GM12873 (cell line): ENCODE data around the gene KCNK3.

ENCODE experiments used
- CTCF ChIP-seq: IDR thresholded peaks from 2 replicates; pipeline ENCODE4 v1.5.1; 2012; ENCODE audit warnings: low read depth, mild to moderate bottlenecking, moderate library complexity, low read length, control low read depth; ENCODE audit not compliant: insufficient read depth; ENCODE audit errors: missing control alignments

The KCNK3 gene

DNA sequence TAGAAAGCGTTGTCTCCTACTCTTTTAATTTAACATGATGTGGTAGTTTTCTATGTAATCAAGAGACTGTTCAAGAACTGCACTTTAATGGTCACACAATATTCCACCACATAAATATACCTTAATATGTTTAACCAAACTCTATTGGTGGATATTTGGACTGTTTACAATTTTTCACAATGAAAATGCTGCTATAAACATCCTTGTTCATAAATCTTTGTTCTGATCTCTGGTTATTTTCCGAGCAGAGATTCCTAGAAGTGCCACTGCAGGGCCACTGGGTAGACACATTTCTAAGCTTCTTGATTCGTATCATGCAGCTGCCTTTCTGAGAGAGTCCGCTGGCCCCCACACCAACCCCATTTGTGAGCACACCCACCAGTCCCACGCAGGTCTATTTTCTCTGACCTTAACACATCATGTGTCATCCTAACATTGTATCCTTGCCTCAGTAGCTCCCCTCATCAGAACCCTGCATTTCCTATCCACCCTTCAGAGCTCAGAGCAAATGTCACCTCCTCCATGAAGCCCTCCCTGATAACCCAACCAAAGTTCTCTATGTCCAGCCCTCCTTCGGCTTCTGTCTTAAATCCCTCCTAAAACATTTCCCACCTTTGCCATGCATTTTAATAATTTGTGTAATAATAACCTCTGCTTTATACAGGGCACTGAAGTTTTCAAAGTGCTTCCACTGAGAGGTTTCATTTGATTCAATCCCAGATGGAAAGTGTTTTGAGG, 26.6 kb downstream of the KCNK3 start:
- no peak for TF ChIP-seq CTCF

DNA sequence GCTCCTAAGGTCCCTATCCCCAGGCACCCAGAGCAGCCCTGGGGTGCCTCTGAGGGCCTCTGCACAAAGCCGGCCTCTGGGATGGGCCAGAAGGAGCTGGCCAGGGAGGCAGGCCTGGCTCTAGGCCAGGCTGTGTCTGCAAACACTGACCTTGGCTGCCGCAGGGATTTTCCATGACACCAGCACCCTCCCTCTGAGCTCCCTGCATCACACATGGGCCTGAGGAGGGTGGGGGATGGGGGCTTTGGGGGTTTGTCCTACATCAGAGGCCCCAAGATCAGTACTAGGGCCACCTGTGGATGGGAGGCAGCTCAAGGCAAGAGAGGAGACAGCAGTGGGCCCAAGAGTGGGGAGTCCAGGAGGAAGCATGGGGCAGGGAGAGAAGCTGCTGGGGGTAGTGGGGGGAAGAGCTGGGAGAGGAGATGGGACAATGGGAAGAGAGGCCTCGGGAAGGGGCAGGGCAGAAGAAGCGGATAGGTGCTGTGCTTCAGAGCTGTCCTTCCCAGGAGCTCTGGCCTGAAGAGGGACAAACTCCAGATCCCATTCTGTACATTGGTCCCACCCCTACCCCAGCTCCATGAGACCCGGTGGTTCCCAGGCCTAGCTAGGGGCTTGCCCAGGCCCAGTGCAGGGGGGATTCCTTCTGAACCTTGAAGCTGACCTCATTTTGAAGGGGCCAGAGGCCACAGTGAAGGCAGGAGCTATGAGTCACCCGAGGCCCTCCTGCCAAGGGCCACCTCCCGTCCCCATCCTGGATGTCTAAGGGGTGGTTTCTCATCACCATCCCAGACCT, 28.0 kb downstream of the KCNK3 start:
- TF ChIP-seq CTCF, result no peak

GRCh38 chr2:26721115-26722032, 28.9 kb downstream of the KCNK3 start:
- TF ChIP-seq CTCF, result no peak

DNA sequence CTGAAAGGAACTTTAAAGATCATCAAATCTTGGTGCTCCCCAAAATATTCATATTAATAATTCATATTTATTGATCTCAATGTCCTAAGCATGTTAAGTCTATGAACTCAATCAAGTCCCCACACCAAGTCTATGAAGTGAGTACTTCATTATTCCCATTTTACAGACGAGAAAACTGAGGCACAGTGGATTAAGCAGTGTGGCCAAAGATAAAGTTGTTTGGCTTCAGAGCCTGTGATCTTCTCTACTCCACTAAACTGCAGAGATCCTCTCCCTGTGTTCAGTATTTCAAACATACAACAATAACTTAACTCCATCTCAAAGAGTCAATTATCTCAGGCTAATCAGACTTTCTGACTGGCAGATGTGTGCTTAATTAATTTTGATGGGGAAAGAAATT, 29.8 kb downstream of the KCNK3 start:
- no peak for TF ChIP-seq CTCF

GRCh38 chr2:26722911-26723310, 30.4 kb downstream of the KCNK3 start:
- no peak for TF ChIP-seq CTCF

GRCh38 chr2:26723475-26723874, 31.0 kb downstream of the KCNK3 start:
- TF ChIP-seq CTCF, result no peak
